HCT116 (cell line): Measurements from ENCODE around the gene ADAMTS9.

Source experiments
- EZH2 ChIP-seq: fragments of 200-600 bp; sonication (generic); IDR thresholded peaks from 2 replicates; pipeline ENCODE4 v1.6.1; 2017; ENCODE audit warnings: antibody characterized with exemption, mixed run types
- POLR2A ChIP-seq: IDR thresholded peaks from 2 replicates; pipeline ENCODE4 v1.7.0; 2011; ENCODE audit warnings: borderline replicate concordance; ENCODE audit not compliant: insufficient read depth, insufficient read length; ENCODE audit errors: extremely low read depth
- SIN3A ChIP-seq: IDR thresholded peaks from 2 replicates; pipeline ENCODE4 v1.6.1; 2012; ENCODE audit warnings: low read depth
- SP1 ChIP-seq: IDR thresholded peaks from 2 replicates; pipeline ENCODE4 v1.6.1; 2012; ENCODE audit warnings: low read depth
- SRF ChIP-seq: IDR thresholded peaks from 2 replicates; pipeline ENCODE4 v1.6.1; 2012; ENCODE audit warnings: low read depth
- TCF7L2 ChIP-seq: IDR thresholded peaks from 2 replicates; pipeline ENCODE4 v1.7.0; 2011; ENCODE audit warnings: borderline replicate concordance, inconsistent platforms; ENCODE audit not compliant: insufficient read depth, insufficient read length; ENCODE audit errors: extremely low read depth
- YY1 ChIP-seq: IDR thresholded peaks from 2 replicates; pipeline ENCODE4 v1.6.1; 2011; ENCODE audit warnings: low read length, low read depth, moderate library complexity, mild to moderate bottlenecking; ENCODE audit not compliant: insufficient replicate concordance; ENCODE audit errors: extremely low read depth
- TF ChIP-seq, protein P1 (sequence below): IDR thresholded peaks from 2 replicates; pipeline ENCODE4 v1.6.1; 2012; ENCODE audit warnings: low read depth
- TF ChIP-seq, protein P2 (sequence below), 3 experiments: fragments of 200-600 bp in 1 of 3; sonication (generic) in 1 of 3; IDR thresholded peaks in 2 of 3; conservative IDR thresholded peaks in 1 of 3; 2 replicates each; pipeline ENCODE4 v1.5.1; 2012 to 2017; ENCODE audit warnings: low read depth in 2 of 3, low read length in 2 of 3, antibody characterized with exemption in 1 of 3, borderline replicate concordance in 1 of 3, control low read depth in 1 of 3, mild to moderate bottlenecking in 1 of 3, mixed read lengths in 1 of 3, mixed run types in 1 of 3, moderate library complexity in 1 of 3; ENCODE audit not compliant: insufficient read depth in 1 of 3
- TF ChIP-seq, protein P3 (sequence below): IDR thresholded peaks from 2 replicates; pipeline ENCODE4 v1.6.1; 2011; ENCODE audit warnings: mild to moderate bottlenecking, low read length, moderate library complexity; ENCODE audit not compliant: insufficient replicate concordance; ENCODE audit errors: extremely low read depth

DNA sequence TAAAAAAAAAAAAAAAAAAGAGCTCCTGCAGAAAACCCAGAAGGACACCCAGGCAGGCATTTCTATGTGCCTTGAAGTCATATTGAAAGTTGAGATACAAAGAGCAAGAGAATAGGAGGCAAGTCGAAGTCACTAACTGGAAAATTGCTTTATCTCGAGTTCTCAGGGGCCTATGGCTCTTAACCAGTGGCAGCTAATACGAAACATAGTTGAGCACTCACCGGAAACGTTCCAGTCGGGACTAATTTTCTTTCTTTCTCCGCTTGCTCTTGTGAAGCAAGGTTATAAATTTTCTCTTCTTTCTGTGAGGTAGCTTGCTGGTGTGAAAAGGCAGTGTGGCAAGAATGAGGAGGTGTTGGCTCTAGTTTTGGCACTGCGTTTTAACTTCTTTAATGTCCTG is 181.5 kb downstream of the ADAMTS9 start:
- TF ChIP-seq YY1 = no peak
- TF ChIP-seq, protein P1, sequence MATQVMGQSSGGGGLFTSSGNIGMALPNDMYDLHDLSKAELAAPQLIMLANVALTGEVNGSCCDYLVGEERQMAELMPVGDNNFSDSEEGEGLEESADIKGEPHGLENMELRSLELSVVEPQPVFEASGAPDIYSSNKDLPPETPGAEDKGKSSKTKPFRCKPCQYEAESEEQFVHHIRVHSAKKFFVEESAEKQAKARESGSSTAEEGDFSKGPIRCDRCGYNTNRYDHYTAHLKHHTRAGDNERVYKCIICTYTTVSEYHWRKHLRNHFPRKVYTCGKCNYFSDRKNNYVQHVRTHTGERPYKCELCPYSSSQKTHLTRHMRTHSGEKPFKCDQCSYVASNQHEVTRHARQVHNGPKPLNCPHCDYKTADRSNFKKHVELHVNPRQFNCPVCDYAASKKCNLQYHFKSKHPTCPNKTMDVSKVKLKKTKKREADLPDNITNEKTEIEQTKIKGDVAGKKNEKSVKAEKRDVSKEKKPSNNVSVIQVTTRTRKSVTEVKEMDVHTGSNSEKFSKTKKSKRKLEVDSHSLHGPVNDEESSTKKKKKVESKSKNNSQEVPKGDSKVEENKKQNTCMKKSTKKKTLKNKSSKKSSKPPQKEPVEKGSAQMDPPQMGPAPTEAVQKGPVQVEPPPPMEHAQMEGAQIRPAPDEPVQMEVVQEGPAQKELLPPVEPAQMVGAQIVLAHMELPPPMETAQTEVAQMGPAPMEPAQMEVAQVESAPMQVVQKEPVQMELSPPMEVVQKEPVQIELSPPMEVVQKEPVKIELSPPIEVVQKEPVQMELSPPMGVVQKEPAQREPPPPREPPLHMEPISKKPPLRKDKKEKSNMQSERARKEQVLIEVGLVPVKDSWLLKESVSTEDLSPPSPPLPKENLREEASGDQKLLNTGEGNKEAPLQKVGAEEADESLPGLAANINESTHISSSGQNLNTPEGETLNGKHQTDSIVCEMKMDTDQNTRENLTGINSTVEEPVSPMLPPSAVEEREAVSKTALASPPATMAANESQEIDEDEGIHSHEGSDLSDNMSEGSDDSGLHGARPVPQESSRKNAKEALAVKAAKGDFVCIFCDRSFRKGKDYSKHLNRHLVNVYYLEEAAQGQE = no peak
- no peak for TF ChIP-seq POLR2A
- TF ChIP-seq, protein P2, sequence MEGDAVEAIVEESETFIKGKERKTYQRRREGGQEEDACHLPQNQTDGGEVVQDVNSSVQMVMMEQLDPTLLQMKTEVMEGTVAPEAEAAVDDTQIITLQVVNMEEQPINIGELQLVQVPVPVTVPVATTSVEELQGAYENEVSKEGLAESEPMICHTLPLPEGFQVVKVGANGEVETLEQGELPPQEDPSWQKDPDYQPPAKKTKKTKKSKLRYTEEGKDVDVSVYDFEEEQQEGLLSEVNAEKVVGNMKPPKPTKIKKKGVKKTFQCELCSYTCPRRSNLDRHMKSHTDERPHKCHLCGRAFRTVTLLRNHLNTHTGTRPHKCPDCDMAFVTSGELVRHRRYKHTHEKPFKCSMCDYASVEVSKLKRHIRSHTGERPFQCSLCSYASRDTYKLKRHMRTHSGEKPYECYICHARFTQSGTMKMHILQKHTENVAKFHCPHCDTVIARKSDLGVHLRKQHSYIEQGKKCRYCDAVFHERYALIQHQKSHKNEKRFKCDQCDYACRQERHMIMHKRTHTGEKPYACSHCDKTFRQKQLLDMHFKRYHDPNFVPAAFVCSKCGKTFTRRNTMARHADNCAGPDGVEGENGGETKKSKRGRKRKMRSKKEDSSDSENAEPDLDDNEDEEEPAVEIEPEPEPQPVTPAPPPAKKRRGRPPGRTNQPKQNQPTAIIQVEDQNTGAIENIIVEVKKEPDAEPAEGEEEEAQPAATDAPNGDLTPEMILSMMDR (IDR thresholded peaks at IDR 0.05 in 2 of 3, conservative IDR thresholded peaks at IDR 0.05 in 1 of 3; ENCODE audit: borderline replicate concordance in 1 of 3, insufficient read depth in 1 of 3, low read depth in 2 of 3, low read length in 2 of 3) = no peak
- TF ChIP-seq SRF = no peak
- no peak for TF ChIP-seq EZH2
- no peak for TF ChIP-seq SP1
- TF ChIP-seq SIN3A = no peak
- TF ChIP-seq, protein P3, sequence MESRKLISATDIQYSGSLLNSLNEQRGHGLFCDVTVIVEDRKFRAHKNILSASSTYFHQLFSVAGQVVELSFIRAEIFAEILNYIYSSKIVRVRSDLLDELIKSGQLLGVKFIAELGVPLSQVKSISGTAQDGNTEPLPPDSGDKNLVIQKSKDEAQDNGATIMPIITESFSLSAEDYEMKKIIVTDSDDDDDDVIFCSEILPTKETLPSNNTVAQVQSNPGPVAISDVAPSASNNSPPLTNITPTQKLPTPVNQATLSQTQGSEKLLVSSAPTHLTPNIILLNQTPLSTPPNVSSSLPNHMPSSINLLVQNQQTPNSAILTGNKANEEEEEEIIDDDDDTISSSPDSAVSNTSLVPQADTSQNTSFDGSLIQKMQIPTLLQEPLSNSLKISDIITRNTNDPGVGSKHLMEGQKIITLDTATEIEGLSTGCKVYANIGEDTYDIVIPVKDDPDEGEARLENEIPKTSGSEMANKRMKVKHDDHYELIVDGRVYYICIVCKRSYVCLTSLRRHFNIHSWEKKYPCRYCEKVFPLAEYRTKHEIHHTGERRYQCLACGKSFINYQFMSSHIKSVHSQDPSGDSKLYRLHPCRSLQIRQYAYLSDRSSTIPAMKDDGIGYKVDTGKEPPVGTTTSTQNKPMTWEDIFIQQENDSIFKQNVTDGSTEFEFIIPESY = no peak
- TF ChIP-seq TCF7L2 = no peak
